HEK293 (cell line): Measurements from ENCODE around the gene C5orf15.

ENCODE experiments used
- CTCF ChIA-PET: fragments of 350-600 bp; formaldehyde crosslinking; extraction: SDS; loops from one replicate; lab custom pipeline; 2021; ENCODE audit warnings: antibody characterized with exemption; lab: Yijun Ruan, JAX
- POLR2A ChIA-PET: fragments of 300-600 bp; formaldehyde crosslinking; extraction: SDS; loops from one replicate; lab custom pipeline; 2020; ENCODE audit warnings: antibody characterized with exemption, inconsistent platforms; lab: Yijun Ruan, JAX
- H3K27ac ChIP-seq: fragments of 200-500 bp; sonication (Bioruptor generic); 2 replicates; pipeline ENCODE4 v1.5.1; 2014; ENCODE audit warnings: low read depth, low read length, control low read depth, inconsistent platforms; ENCODE audit errors: extremely low read depth
- H3K36me3 ChIP-seq, 2 experiments: fragments of 200-500 bp in 1 of 2; sonication (Bioruptor generic) in 1 of 2; 1 replicate in 1 of 2; 2 replicates in 1 of 2; pipeline ENCODE4 v1.5.1; 2014 to 2017; ENCODE audit warnings: inconsistent platforms in 2 of 2, low read length in 2 of 2; ENCODE audit not compliant: control insufficient read depth in 2 of 2, insufficient read depth in 1 of 2
- H3K4me1 ChIP-seq: fragments of 200-500 bp; sonication (Bioruptor generic); 2 replicates; pipeline ENCODE4 v1.5.1; 2014; ENCODE audit warnings: mild to moderate bottlenecking, low read length, inconsistent platforms; ENCODE audit not compliant: control insufficient read depth, insufficient read depth
- H3K4me3 ChIP-seq: 2 replicates; pipeline ENCODE4 v1.5.1; 2011; ENCODE audit warnings: low read depth, mild to moderate bottlenecking, control low read depth, low read length, moderate library complexity
- H3K9me3 ChIP-seq: fragments of 200-500 bp; sonication (Bioruptor generic); 2 replicates; pipeline ENCODE4 v1.5.1; 2014; ENCODE audit warnings: low read depth, low read length, inconsistent platforms; ENCODE audit not compliant: control insufficient read depth, insufficient read depth
- FEZF1 ChIP-seq: fragments of 450-650 bp; formaldehyde crosslinking; IDR thresholded peaks from 2 replicates; pipeline ENCODE4 v1.5.1; 2016; ENCODE audit warnings: missing biosample characterization, missing genetic modification characterization
- GLIS2 ChIP-seq: fragments of 450-650 bp; formaldehyde crosslinking; IDR thresholded peaks from 2 replicates; pipeline ENCODE4 v1.5.1; 2016; ENCODE audit warnings: missing biosample characterization, missing genetic modification characterization
- INSM2 ChIP-seq: fragments of 450-650 bp; formaldehyde crosslinking; IDR thresholded peaks from 2 replicates; pipeline ENCODE4 v1.5.1; 2016; ENCODE audit warnings: missing biosample characterization, missing genetic modification characterization
- KLF10 ChIP-seq: fragments of 450-650 bp; IDR thresholded peaks from 2 replicates; pipeline ENCODE4 v1.5.1; 2018; ENCODE audit warnings: missing biosample characterization, mild to moderate bottlenecking, missing genetic modification characterization
- OSR2 ChIP-seq: fragments of 450-650 bp; formaldehyde crosslinking; IDR thresholded peaks from 2 replicates; pipeline ENCODE4 v1.5.1; 2016; ENCODE audit warnings: missing biosample characterization, missing genetic modification characterization
- ZBTB7A ChIP-seq: fragments of 450-650 bp; formaldehyde crosslinking; IDR thresholded peaks from 2 replicates; pipeline ENCODE4 v1.5.1; 2016; ENCODE audit warnings: low read depth, missing biosample characterization, missing genetic modification characterization
- ZNF112 ChIP-seq: fragments of 450-650 bp; formaldehyde crosslinking; IDR thresholded peaks from 2 replicates; pipeline ENCODE4 v1.5.0; 2017; ENCODE audit warnings: missing biosample characterization, missing genetic modification characterization
- ZNF23 ChIP-seq: fragments of 450-650 bp; formaldehyde crosslinking; IDR thresholded peaks from 2 replicates; pipeline ENCODE4 v1.5.1; 2016; ENCODE audit warnings: missing biosample characterization, missing genetic modification characterization, borderline replicate concordance
- ZNF311 ChIP-seq: fragments of 450-650 bp; formaldehyde crosslinking; IDR thresholded peaks from 2 replicates; pipeline ENCODE4 v1.5.1; 2017; ENCODE audit warnings: missing biosample characterization, missing genetic modification characterization, borderline replicate concordance
- ZNF394 ChIP-seq: fragments of 450-650 bp; formaldehyde crosslinking; IDR thresholded peaks from 2 replicates; pipeline ENCODE4 v1.5.1; 2016; ENCODE audit warnings: missing biosample characterization, missing genetic modification characterization, mild to moderate bottlenecking, moderate library complexity, borderline replicate concordance
- ZNF404 ChIP-seq: fragments of 450-650 bp; formaldehyde crosslinking; IDR thresholded peaks from 2 replicates; pipeline ENCODE4 v1.5.1; 2017; ENCODE audit warnings: missing biosample characterization, missing genetic modification characterization
- ZNF416 ChIP-seq: fragments of 450-650 bp; formaldehyde crosslinking; IDR thresholded peaks from 2 replicates; pipeline ENCODE4 v1.5.1; 2016; ENCODE audit warnings: missing biosample characterization, missing genetic modification characterization
- ZNF558 ChIP-seq: fragments of 450-650 bp; formaldehyde crosslinking; IDR thresholded peaks from 2 replicates; pipeline ENCODE4 v1.5.1; 2016; ENCODE audit warnings: missing biosample characterization, missing genetic modification characterization
- TF ChIP-seq, protein P1 (sequence below): fragments of 450-650 bp; formaldehyde crosslinking; IDR thresholded peaks from 2 replicates; pipeline ENCODE4; 2016; ENCODE audit warnings: missing biosample characterization, missing genetic modification characterization
- TF ChIP-seq, protein P2 (sequence below): fragments of 450-650 bp; formaldehyde crosslinking; IDR thresholded peaks from 2 replicates; pipeline ENCODE4 v1.5.1; 2016; ENCODE audit warnings: missing biosample characterization, missing genetic modification characterization, borderline replicate concordance
- TF ChIP-seq, protein P3 (sequence below): fragments of 450-650 bp; formaldehyde crosslinking; IDR thresholded peaks from 2 replicates; pipeline ENCODE4 v1.5.1; 2016; ENCODE audit warnings: missing biosample characterization, missing genetic modification characterization
- TF ChIP-seq, protein P4 (sequence below): fragments of 450-650 bp; formaldehyde crosslinking; conservative IDR thresholded peaks from 2 replicates; pipeline ENCODE4 v1.5.1; 2016; ENCODE audit warnings: low read depth, missing biosample characterization, missing genetic modification characterization

The C5orf15 gene

GRCh38 chr5:133993185-133993936 is 24.9 kb upstream of the C5orf15 start:
- Histone ChIP-seq H3K27ac (no peak overlapping the region), H3K9me3 (no peaks in the 10 kb centered on the region), H3K4me3 (no peak overlapping the region), H3K36me3 (peaks cover 14 to 42% of the 10 kb centered on the region in 2 experiments), H3K4me1 (peaks cover 32% of the 10 kb centered on the region)
- CTCF ChIA-PET, result interaction anchor here (0.7 to 1.8 kb wide), 5 partner anchors 10 to 592 kb away, joined by 3 to 8 read pairs (median 3); no protein-coding TSS in a partner anchor
- TF ChIP-seq OSR2 (0 out of 2 replicates have a peak, but pooled peaks have one; percentile 40), ZNF112 (no peak)
- POLR2A ChIA-PET, result interaction anchor here (1.2 kb wide), 1 partner anchor 10 kb away, joined by 3 read pairs; no protein-coding TSS in a partner anchor

GRCh38 chr5:133992429-133993155 is 24.2 kb upstream of the C5orf15 start:
- H3K4me1 ChIP-seq, result peaks cover 32% of the 10 kb centered on the region
- no peak for TF ChIP-seq ZNF558 (tag by site-specific recombination)
- no peak for TF ChIP-seq ZBTB7A
- TF ChIP-seq GLIS2 (tag by site-specific recombination), result no peak
- TF ChIP-seq FEZF1 (tag by site-specific recombination), result no peak
- TF ChIP-seq ZNF311, result no peak
- TF ChIP-seq KLF10 (tag by site-specific recombination), result no peak
- TF ChIP-seq, protein P1, sequence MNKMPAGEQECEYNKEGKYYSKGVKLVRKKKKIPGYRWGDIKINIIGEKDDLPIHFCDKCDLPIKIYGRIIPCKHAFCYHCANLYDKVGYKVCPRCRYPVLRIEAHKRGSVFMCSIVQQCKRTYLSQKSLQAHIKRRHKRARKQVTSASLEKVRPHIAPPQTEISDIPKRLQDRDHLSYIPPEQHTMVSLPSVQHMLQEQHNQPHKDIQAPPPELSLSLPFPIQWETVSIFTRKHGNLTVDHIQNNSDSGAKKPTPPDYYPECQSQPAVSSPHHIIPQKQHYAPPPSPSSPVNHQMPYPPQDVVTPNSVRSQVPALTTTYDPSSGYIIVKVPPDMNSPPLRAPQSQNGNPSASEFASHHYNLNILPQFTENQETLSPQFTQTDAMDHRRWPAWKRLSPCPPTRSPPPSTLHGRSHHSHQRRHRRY (tag by site-specific recombination), result no peak
- TF ChIP-seq INSM2 (tag by site-specific recombination), result no peak
- TF ChIP-seq, protein P2, sequence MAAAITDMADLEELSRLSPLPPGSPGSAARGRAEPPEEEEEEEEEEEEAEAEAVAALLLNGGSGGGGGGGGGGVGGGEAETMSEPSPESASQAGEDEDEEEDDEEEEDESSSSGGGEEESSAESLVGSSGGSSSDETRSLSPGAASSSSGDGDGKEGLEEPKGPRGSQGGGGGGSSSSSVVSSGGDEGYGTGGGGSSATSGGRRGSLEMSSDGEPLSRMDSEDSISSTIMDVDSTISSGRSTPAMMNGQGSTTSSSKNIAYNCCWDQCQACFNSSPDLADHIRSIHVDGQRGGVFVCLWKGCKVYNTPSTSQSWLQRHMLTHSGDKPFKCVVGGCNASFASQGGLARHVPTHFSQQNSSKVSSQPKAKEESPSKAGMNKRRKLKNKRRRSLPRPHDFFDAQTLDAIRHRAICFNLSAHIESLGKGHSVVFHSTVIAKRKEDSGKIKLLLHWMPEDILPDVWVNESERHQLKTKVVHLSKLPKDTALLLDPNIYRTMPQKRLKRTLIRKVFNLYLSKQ (tag by site-specific recombination), result no peak
- no peak for TF ChIP-seq ZNF394
- H3K27ac ChIP-seq, result no peak overlapping the region
- POLR2A ChIA-PET, result interaction anchor here (1.2 kb wide), 1 partner anchor 11 kb away, joined by 3 read pairs; no protein-coding TSS in a partner anchor
- peaks cover 22 to 50% of the 10 kb centered on the region in 2 experiments for H3K36me3 ChIP-seq
- H3K9me3 ChIP-seq, result no peaks in the 10 kb centered on the region
- no peak overlapping the region for H3K4me3 ChIP-seq
- CTCF ChIA-PET, result interaction anchor here (0.7 to 1.8 kb wide), 5 partner anchors 9 to 593 kb away, joined by 3 to 8 read pairs (median 5); no protein-coding TSS in a partner anchor

- H3K4me3 ChIP-seq, result no peak overlapping the region
- POLR2A ChIA-PET, result no interaction called here
- CTCF ChIA-PET, result interaction anchor here (1.1 kb wide), 1 partner anchor 49 kb away, joined by 5 read pairs; no protein-coding TSS in a partner anchor
- H3K36me3 ChIP-seq, result peaks cover 32 to 62% of the 10 kb centered on the region in 2 experiments
- peaks cover 31% of the 10 kb centered on the region for H3K4me1 ChIP-seq
- no peak overlapping the region for H3K27ac ChIP-seq
- no peaks in the 10 kb centered on the region for H3K9me3 ChIP-seq
- TF ChIP-seq, protein P3, sequence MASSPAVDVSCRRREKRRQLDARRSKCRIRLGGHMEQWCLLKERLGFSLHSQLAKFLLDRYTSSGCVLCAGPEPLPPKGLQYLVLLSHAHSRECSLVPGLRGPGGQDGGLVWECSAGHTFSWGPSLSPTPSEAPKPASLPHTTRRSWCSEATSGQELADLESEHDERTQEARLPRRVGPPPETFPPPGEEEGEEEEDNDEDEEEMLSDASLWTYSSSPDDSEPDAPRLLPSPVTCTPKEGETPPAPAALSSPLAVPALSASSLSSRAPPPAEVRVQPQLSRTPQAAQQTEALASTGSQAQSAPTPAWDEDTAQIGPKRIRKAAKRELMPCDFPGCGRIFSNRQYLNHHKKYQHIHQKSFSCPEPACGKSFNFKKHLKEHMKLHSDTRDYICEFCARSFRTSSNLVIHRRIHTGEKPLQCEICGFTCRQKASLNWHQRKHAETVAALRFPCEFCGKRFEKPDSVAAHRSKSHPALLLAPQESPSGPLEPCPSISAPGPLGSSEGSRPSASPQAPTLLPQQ, result no peak
- TF ChIP-seq ZNF404 (tag by site-specific recombination) (no peak), ZNF416 (tag by site-specific recombination) (no peak), ZNF23 (tag by site-specific recombination) (no peak)
- TF ChIP-seq, protein P4, sequence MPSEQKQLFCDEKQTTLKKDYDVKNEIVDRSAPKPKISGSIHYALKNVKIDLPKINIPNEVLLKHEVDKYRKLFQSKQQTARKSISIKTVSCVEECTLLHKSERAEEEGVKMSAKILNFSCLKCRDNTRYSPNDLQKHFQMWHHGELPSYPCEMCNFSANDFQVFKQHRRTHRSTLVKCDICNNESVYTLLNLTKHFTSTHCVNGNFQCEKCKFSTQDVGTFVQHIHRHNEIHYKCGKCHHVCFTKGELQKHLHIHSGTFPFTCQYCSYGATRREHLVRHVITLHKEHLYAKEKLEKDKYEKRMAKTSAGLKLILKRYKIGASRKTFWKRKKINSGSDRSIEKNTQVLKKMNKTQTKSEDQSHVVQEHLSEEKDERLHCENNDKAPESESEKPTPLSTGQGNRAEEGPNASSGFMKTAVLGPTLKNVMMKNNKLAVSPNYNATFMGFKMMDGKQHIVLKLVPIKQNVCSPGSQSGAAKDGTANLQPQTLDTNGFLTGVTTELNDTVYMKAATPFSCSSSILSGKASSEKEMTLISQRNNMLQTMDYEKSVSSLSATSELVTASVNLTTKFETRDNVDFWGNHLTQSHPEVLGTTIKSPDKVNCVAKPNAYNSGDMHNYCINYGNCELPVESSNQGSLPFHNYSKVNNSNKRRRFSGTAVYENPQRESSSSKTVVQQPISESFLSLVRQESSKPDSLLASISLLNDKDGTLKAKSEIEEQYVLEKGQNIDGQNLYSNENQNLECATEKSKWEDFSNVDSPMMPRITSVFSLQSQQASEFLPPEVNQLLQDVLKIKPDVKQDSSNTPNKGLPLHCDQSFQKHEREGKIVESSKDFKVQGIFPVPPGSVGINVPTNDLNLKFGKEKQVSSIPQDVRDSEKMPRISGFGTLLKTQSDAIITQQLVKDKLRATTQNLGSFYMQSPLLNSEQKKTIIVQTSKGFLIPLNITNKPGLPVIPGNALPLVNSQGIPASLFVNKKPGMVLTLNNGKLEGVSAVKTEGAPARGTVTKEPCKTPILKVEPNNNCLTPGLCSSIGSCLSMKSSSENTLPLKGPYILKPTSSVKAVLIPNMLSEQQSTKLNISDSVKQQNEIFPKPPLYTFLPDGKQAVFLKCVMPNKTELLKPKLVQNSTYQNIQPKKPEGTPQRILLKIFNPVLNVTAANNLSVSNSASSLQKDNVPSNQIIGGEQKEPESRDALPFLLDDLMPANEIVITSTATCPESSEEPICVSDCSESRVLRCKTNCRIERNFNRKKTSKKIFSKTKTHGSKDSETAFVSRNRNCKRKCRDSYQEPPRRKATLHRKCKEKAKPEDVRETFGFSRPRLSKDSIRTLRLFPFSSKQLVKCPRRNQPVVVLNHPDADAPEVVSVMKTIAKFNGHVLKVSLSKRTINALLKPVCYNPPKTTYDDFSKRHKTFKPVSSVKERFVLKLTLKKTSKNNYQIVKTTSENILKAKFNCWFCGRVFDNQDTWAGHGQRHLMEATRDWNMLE, result no peak
These were observed 22.9 kb upstream of the C5orf15 start for GRCh38 chr5:133991171-133991910.
